Astrocyte of the spinal cord (primary cell): Measurements from ENCODE around the gene GLYATL2.

Experiments
- DNase-seq: peaks from one replicate; pipeline ENCODE4 v3.0.0; 2011; ENCODE audit warnings: low read depth, low spot score
- H3K4me3 ChIP-seq: 2 replicates; pipeline ENCODE4 v1.5.1; 2011; ENCODE audit warnings: low read depth, mild to moderate bottlenecking, low read length, moderate library complexity
- CTCF ChIP-seq: IDR thresholded peaks from 2 replicates; pipeline ENCODE4 v1.5.1; 2012; ENCODE audit warnings: low read depth, mild to moderate bottlenecking, low read length, inconsistent platforms
- in situ Hi-C: cut with HindIII; loops from 2 replicates; pipeline ENCODE4 v1.10.0; 2017; ENCODE audit warnings: low sequenced_read_pairs

The GLYATL2 gene

DNA sequence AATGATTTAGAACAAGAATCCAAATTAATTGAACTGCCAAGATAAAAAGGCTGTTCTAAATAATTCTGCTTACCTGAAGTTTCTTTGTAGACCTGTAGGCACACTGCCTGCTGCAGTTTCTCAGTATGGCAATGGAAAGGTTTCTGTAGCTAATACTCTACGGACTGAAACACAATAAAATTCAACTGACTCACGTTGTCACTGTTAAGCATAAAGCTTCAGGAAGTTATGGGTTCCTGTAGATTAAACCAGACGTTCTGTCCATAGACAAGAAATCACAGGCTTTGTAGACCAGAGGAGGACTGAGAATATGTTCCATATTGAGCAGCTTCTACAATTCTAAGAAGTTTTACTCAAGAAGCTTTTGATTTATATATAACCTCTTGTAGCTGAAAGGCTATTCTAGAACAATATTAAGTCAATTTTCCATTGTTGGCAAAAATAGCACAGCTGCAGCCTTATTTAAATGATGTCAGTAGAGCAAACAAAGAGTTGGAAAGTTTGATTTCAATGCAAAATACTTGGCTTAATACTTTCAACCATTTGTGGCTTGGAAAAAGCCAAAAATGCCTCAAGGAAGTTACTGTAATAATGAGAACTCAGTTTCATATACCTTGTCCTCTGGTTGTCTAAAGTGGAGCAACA lies at the start of gene GLYATL2:
Gene GLYATL2, minus strand, starts transcription at position 344 of the 645 bp plus-strand sequence. CDS start 5,092 bp downstream, outside the sequence.
- TF ChIP-seq CTCF: no peak
- no peak for DNase-seq
- H3K4me3 ChIP-seq: no peak within 1 kb of the TSS
- in situ Hi-C loops: no loop called here

DNA sequence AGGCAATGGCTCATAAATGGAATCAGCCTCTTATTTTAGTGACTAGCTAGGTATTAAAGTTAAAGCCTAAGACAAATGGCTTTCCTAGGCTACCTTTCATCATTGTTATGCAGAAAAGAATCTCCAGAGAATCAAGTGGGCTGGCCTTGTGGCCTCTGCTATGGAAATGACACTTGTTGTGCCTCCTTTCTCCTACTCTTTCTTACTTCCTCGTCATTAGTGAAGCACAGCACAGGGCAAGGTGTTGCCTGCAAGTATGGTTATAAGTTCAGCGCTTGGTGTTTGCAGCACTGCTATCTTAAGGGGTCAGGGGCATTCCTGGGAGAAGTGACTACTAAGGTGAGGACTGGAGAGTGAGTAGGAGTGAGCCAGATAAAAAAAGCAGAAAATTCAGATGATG lies 49.4 kb upstream of the GLYATL2 start:
- DNase-seq: no peak
- in situ Hi-C loops: no loop called here
- no peak overlapping the region for H3K4me3 ChIP-seq
- no peak for TF ChIP-seq CTCF

GRCh38 chr11:58888579-58888978 lies 44.1 kb upstream of the GLYATL2 start:
- DNase-seq: no peak
- no peak for TF ChIP-seq CTCF
- no peak overlapping the region for H3K4me3 ChIP-seq
- in situ Hi-C loops: no loop called here

DNA sequence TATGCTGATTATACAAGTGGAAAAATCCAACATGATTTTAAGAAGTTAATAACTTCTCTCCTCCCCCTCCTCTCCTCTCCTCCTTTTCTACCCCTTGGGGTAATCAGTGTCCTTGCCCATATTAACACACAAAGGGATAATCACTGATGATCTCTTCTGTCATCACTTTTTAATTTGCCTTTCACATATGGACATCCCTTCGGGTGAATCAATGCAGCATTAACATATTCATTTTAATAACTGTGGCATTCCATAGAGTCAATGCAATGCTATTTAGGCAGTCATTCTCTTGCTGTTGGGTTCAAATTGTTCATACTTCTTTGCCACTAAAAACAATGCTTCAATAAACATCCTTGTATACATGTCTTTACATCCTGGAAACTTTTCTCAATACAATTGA lies 42.9 kb upstream of the GLYATL2 start:
- H3K4me3 ChIP-seq: no peak overlapping the region
- DNase-seq: no peak
- TF ChIP-seq CTCF: no peak
- in situ Hi-C loops: no loop called here

DNA sequence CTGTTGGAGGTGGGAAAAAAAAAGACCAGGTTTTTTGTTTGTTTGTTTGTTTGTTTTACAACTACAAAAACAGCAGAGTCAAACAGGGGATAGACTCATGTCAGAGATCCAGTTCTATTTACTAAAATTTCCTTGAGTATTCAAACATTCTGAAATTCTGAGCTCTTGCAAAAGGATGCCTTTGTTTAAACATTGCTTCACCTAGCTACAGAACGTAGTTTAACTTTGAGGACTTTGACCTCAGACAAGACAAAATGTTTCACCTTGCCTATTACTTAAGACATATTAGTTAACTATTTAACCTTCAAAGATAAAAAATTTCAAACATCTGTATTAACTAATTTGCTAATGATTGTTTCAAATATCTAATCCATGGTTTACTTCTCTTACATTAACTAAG lies 36.1 kb upstream of the GLYATL2 start:
- no peak for DNase-seq
- no peak for TF ChIP-seq CTCF
- no peak overlapping the region for H3K4me3 ChIP-seq
- in situ Hi-C loops: no loop called here

- H3K4me3 ChIP-seq: no peak overlapping the region
- TF ChIP-seq CTCF: no peak
- DNase-seq: no peak
- in situ Hi-C loops: no loop called here
Measured at GRCh38 chr11:58880166-58880565, 35.7 kb upstream of the GLYATL2 start.

GRCh38 chr11:58867556-58867955 lies 23.1 kb upstream of the GLYATL2 start:
- DNase-seq: no peak
- in situ Hi-C loops: no loop called here
- no peak overlapping the region for H3K4me3 ChIP-seq
- TF ChIP-seq CTCF: no peak
